Right lobe of liver (tissue), 6 donors: ENCODE results near the gene MCTP2. TPM values are rescaled to one million over a fixed set of nuclear protein-coding genes. Genes with fewer than 3 reads are reported as not detected.

Experiments used
- ATAC-seq, 4 donors: fragments of 200-7000 bp; cut with Tn5 transposase; one replicate each; pipeline ENCODE4 v1.9.1; 2020; ENCODE audit warnings: mild to moderate bottlenecking in 4 of 4, moderate library complexity in 4 of 4
- DNase-seq, 3 donors: peaks; one replicate each; pipeline ENCODE4 v3.0.0-alpha.2; 2020
- H3K27ac ChIP-seq, 3 donors: fragments of 200-600 bp; one replicate each; pipeline ENCODE4 v1.8.0; 2022
- H3K27me3 ChIP-seq, 2 donors: fragments of 200-600 bp; one replicate each; pipeline ENCODE4 v1.8.0; 2022
- H3K36me3 ChIP-seq, 4 donors: fragments of 200-600 bp; sonication (generic) in 1 of 4; one replicate each; pipeline versions ENCODE4 v1.5.1 to v1.8.0; 2017 to 2022; ENCODE audit warnings: control low read depth in 1 of 4
- H3K4me1 ChIP-seq, 4 donors: fragments of 200-600 bp; sonication (generic) in 1 of 4; one replicate each; pipeline versions ENCODE4 v1.5.1 to v1.8.0; 2017 to 2022; ENCODE audit warnings: control low read depth in 1 of 4
- H3K4me3 ChIP-seq, 3 donors: fragments of 200-600 bp; one replicate each; pipeline ENCODE4 v1.8.0; 2022
- H3K9me3 ChIP-seq, 4 donors: fragments of 200-600 bp; sonication (generic) in 1 of 4; one replicate each; pipeline versions ENCODE4 v1.5.1 to v1.8.0; 2017 to 2022; ENCODE audit warnings: control low read depth in 1 of 4
- POLR2A ChIP-seq: fragments of 450-650 bp; IDR thresholded peaks from one replicate; pipeline ENCODE4 v1.6.1; 2017; ENCODE audit warnings: antibody characterized with exemption, mild to moderate bottlenecking
- WGBS: methylation state at CpG from one replicate; pipeline ENCODE4 v1.1.6; 2018; ENCODE audit warnings: low coverage, low lambda C conversion rate; ENCODE audit not compliant: insufficient coverage; ENCODE audit errors: missing lambda C conversion rate; 5-methylcytosine and 5-hydroxymethylcytosine counted together
- intact Hi-C, 2 donors: fragments of 100-400 bp; cut with DNase I; formaldehyde crosslinking; loops; one replicate each; pipeline versions ENCODE4 v1.11.2 to v1.14.1; 2022
- total RNA-seq, 6 experiments: library from RNA; depleted of rRNA in 2 of 6; stranded (reverse); fragments of >200 nt in 2 of 6; fragmentation: NEBNext Ultra II Directional in 3 of 6; extraction: Animal tissue kit (Norgen Biotek cat#: 25700) in 3 of 6; gene quantifications; one replicate each; pipeline versions ENCODE4 v1.1.0 to v1.2.4, GENCODE V29; 2016 to 2023
- TF ChIP-seq, protein P1 (sequence below), 4 donors: fragments of 200-600 bp in 3 of 4; fragments of 450-650 bp in 1 of 4; IDR thresholded peaks; one replicate each; pipeline versions ENCODE4 v1.5.1 to v1.8.0; 2016 to 2022; ENCODE audit warnings: antibody characterized with exemption in 4 of 4, mild to moderate bottlenecking in 2 of 4
- donor health status: DM: no; HTN: yes; CAD: no.
- donor health status: DM: no; HTN: no; CAD: no.
- donor health status: DM: no; HTN: no; CAD: no.
- donor health status: DM: no; HTN: yes; CAD: no.
- donor health status: DM: no; HTN: yes; CAD: no.

The MCTP2 gene
- total RNA-seq, 6 experiments from 2014 or later = 1.8 to 5.3 (median 2.9) TPM

DNA sequence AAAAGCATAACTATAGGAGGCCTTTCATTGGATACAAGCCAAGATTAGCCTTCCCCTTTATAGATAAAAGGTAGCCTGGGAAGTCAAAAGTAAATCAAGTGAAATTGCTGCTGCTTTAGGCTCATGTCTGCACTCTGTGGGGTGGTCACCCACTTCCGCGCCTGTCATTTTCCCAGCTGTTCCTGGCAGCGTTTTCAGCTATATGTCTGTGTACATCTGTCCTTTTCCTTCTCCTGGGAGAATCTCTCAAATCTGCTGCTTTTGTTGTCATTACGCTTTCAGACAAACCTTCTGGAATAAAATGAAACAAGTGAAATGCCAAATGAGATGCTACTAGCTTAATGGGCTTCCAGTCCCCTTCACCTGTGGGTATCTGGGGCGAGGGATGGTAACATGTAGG, 211.8 kb downstream of the MCTP2 start:
- Histone ChIP-seq H3K27me3 (no peaks in the 10 kb centered on the region), H3K9me3 (no peaks in the 10 kb centered on the region), H3K4me1 (no peaks in the 10 kb centered on the region), H3K4me3 (no peak overlapping the region), H3K36me3 (no peaks in the 10 kb centered on the region), H3K27ac (no peak overlapping the region)
- DNase-seq (no peak), ATAC-seq (no peak)
- TF ChIP-seq, protein P1, sequence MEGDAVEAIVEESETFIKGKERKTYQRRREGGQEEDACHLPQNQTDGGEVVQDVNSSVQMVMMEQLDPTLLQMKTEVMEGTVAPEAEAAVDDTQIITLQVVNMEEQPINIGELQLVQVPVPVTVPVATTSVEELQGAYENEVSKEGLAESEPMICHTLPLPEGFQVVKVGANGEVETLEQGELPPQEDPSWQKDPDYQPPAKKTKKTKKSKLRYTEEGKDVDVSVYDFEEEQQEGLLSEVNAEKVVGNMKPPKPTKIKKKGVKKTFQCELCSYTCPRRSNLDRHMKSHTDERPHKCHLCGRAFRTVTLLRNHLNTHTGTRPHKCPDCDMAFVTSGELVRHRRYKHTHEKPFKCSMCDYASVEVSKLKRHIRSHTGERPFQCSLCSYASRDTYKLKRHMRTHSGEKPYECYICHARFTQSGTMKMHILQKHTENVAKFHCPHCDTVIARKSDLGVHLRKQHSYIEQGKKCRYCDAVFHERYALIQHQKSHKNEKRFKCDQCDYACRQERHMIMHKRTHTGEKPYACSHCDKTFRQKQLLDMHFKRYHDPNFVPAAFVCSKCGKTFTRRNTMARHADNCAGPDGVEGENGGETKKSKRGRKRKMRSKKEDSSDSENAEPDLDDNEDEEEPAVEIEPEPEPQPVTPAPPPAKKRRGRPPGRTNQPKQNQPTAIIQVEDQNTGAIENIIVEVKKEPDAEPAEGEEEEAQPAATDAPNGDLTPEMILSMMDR (IDR thresholded peaks at IDR 0.05) = no peak
- TF ChIP-seq POLR2A = no peak
- intact Hi-C loops = no loop called here
- 60% methylated on average over 5 of the region's 5 CpGs for WGBS

DNA sequence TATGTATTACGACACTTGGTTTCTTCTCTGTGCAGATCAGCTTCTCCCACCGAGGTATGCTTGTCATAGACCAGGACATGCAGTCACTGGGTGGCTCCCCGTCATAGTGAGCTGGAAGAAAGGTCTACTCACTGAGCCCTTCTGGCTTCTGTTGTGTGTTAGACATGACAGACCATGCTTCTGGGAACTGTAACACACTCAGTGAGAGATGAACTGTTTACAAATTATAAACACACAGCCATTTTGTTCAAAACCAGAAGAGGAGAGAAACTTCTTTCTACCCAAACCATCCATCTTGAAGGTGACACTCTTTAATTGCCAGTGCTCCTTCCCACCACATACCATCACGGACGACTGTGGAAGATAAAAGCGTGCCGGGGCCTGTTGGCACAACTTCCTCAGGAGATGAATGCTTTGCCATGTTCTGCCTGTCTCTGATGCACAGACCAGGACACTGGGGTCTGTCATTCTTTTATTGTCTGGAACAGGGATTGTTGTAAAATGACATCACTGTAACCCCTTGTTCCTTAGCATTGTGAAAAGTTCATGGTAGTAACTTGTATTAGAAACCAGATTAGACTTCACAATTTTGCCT, 214.3 kb downstream of the MCTP2 start:
- Histone ChIP-seq H3K27me3 (no peaks in the 10 kb centered on the region), H3K4me3 (no peak overlapping the region), H3K27ac (no peak overlapping the region), H3K9me3 (no peaks in the 10 kb centered on the region), H3K4me1 (no peaks in the 10 kb centered on the region), H3K36me3 (no peaks in the 10 kb centered on the region)
- TF ChIP-seq POLR2A = no peak
- TF ChIP-seq, protein P1 (IDR thresholded peaks at IDR 0.05) = no peak
- DNase-seq = no peak
- intact Hi-C loops = no loop called here
- ATAC-seq = no peak
- 68% methylated on average over 7 of the region's 7 CpGs for WGBS

- Histone ChIP-seq H3K27me3 (no peaks in the 10 kb centered on the region), H3K4me3 (no peak overlapping the region), H3K9me3 (no peaks in the 10 kb centered on the region), H3K36me3 (no peaks in the 10 kb centered on the region), H3K4me1 (no peaks in the 10 kb centered on the region), H3K27ac (no peak overlapping the region)
- TF ChIP-seq, protein P1 (IDR thresholded peaks at IDR 0.05) = no peak
- no peak for TF ChIP-seq POLR2A
- intact Hi-C loops = no loop called here
- DNase-seq (no peak), ATAC-seq (no peak)
Observed at GRCh38 chr15:94446441-94446840, 215.1 kb downstream of the MCTP2 start.

DNA sequence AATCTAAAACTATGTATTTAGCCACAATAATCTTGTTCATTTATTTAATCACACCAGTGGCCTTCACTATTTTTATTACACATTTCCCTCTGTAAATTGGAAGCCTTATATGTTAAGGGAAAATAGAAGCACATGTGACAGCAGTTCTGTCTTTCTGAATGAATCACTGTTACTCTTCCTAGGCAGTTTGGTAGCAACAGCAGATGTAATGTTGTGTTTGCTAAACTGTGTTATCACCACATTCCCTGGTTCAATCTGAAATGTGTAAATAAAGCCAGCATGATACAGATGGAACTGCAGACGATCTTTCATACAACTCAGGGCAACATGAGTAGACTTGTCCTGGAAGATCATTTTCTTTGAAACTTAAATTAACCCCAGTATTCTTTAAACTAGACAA, 220.1 kb downstream of the MCTP2 start:
- intact Hi-C loops = no loop called here
- DNase-seq = no peak
- no peaks in the 10 kb centered on the region for H3K9me3 ChIP-seq
- no peak overlapping the region for H3K27ac ChIP-seq
- WGBS = 19% methylated on average over 1 of the region's 1 CpG
- H3K27me3 ChIP-seq = no peaks in the 10 kb centered on the region
- H3K36me3 ChIP-seq = no peaks in the 10 kb centered on the region
- H3K4me1 ChIP-seq = no peaks in the 10 kb centered on the region
- no peak for TF ChIP-seq POLR2A
- TF ChIP-seq, protein P1 (IDR thresholded peaks at IDR 0.05) = no peak
- peak in 1 of 4 donors; percentile 51 for ATAC-seq
- no peak overlapping the region for H3K4me3 ChIP-seq
